HG03342 (cell line): ENCODE data around the gene RIPOR1.
"Not testable (repeated sequence)": the region's sequence is repeated elsewhere in the genome, so short reads cannot be mapped to it uniquely, and the experiment has no call there.

Source experiments
- ATAC-seq: cut with Tn5 transposase; IDR thresholded peaks from one replicate; pipeline ENCODE4 v1.9.1; 2021; ENCODE audit warnings: mild to moderate bottlenecking, moderate library complexity; ENCODE audit not compliant: unreplicated experiment

The RIPOR1 gene, protein sequence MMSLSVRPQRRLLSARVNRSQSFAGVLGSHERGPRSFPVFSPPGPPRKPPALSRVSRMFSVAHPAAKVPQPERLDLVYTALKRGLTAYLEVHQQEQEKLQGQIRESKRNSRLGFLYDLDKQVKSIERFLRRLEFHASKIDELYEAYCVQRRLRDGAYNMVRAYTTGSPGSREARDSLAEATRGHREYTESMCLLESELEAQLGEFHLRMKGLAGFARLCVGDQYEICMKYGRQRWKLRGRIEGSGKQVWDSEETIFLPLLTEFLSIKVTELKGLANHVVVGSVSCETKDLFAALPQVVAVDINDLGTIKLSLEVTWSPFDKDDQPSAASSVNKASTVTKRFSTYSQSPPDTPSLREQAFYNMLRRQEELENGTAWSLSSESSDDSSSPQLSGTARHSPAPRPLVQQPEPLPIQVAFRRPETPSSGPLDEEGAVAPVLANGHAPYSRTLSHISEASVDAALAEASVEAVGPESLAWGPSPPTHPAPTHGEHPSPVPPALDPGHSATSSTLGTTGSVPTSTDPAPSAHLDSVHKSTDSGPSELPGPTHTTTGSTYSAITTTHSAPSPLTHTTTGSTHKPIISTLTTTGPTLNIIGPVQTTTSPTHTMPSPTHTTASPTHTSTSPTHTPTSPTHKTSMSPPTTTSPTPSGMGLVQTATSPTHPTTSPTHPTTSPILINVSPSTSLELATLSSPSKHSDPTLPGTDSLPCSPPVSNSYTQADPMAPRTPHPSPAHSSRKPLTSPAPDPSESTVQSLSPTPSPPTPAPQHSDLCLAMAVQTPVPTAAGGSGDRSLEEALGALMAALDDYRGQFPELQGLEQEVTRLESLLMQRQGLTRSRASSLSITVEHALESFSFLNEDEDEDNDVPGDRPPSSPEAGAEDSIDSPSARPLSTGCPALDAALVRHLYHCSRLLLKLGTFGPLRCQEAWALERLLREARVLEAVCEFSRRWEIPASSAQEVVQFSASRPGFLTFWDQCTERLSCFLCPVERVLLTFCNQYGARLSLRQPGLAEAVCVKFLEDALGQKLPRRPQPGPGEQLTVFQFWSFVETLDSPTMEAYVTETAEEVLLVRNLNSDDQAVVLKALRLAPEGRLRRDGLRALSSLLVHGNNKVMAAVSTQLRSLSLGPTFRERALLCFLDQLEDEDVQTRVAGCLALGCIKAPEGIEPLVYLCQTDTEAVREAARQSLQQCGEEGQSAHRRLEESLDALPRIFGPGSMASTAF

GRCh38 chr16:67528222-67528869 is at the start of gene RIPOR1:
Gene RIPOR1 (plus strand): TSS chr16:67528829. CDS start chr16:67538447, 9,618 bp downstream.
- ATAC-seq: no peak

- peak; percentile 90 for ATAC-seq
Observed at GRCh38 chr16:67480833-67481560, 47.6 kb upstream of the RIPOR1 start, which contains the start of gene ATP6V0D1. Gene ATP6V0D1 (minus strand): TSS chr16:67481157. CDS start chr16:67481086, 71 bp downstream.

DNA sequence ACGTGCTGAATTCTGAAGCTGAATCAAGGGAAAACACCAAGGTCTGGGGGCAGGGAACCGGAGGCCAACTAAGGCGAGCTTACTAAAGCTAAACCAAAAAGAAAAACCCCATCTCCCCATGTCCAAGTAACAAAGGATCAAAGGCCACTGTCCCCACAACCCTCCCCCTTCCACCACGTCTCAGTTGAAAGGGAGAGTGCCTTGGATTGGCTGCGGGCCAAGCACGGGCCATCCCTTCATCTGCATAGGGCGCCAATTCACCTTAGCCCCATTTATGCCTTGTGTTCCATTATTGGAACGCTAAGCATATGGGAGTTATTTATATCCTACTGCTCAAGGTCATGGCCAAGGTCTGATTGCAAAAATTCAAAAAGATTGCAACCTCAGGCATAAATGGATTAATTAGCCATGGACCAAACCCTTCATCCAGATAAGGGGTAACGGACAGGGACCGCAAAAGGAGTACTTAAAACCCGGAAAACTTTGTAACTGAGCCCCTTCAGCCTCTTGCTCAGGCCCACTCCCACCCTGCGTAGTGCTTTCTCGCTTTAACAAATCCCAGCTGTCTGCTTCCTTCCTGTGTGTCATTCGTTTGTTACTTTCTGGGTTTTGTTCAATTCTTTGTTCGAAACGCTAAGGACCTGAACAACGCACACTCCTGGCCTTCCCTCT is 46.9 kb upstream of the RIPOR1 start:
- ATAC-seq: peak; percentile 5

- no peak for ATAC-seq
Observed at GRCh38 chr16:67482233-67482924, 46.2 kb upstream of the RIPOR1 start.

GRCh38 chr16:67483150-67483549 is 45.5 kb upstream of the RIPOR1 start, which contains the start of gene AGRP:
Gene AGRP (minus strand): TSS chr16:67483547. CDS start chr16:67483398, 149 bp downstream.
- ATAC-seq: no peak

DNA sequence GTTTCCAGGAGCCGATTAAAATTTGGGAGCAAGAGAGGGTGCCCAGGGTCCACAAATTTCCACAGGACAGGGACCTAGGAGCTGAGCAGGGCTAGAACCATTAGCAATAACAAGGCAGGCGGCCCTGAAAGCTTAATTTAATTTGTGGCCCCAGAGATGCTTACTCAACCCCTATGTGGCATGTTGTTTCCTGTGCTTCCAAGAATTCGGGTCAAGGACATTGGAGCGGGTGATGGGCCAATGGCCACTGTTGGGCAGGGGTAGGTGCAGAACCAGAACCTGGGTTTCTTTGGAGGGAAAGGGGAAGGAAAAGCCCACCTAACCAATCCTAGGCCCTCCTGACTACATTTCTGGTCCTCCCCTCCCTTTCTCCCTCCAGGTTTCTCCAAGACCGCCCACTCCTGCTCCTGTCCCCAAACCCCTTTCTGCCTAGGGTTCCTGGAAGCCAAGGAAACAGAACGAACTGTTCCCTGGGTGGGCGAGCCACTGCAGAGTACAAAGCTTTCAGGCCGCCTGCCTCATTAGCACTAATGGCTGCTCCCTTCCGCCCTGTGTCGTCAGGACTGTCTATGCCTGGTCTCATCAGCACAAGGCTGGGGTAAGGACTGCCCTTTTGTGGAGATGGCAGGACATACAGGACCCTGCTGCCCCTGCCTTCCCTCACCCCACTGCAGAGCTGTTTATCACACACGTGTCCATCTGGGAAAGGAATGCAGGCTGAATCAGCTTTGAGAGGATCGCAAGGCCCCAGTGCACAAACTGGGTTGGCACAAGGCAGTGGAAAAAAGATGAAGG is 44.7 kb upstream of the RIPOR1 start:
- ATAC-seq: no peak

DNA sequence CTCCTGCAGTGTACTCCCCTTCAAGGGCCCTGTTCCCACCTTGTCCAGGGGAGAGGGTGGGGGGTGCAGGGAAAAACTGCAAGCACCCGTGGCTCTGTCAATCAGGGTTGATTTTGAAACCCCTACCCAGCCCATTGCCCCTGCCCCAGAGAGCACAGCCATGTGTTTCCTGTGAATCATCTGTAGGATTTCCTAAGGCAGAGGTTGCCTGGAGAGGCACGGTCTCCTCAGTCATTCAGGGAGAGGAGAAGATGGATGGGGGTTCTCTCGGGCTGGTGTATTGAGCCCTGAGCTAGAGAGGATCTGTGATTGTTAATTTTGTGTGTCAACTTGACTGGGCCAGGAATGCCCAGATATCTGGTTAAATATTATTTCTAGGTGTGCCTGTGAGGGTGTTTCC is 41.8 kb upstream of the RIPOR1 start:
- no peak for ATAC-seq

- not testable (repeated sequence) for ATAC-seq
Observed at GRCh38 chr16:67487561-67487960, 41.1 kb upstream of the RIPOR1 start.

DNA sequence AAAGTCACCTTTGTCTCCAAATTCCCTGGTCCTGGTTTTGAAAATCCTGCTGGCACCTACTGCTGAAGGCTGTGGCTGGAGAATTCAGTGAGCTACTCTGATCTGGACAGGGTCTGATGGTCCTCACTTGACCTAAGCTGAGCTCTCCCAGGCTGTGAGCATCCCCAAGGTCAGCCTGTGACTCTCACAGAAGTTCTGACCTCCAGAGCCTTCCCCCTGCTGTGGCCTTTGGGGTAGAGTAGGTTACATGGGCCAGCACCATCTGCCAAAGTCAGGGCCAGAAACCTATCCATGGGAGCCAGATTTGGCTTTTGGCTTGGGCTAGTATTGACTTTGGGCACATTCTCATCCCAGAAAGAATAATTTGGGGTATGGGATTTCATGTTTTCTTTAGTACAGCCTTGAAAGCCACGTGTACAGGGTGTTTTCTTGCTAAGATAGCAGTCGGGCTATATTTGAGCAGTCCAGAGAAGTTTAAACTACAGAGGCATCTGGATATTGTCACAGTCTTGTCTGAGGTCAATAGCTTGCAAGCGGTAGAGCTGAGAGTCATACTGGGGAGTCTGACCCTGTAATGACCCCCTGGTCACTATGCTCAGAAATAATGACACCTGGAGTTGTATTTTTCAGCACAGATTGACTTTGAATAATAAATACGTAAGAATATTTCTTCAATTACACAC is 39.1 kb upstream of the RIPOR1 start:
- ATAC-seq: no peak

- no peak for ATAC-seq
Observed at GRCh38 chr16:67490335-67491096, 38.1 kb upstream of the RIPOR1 start.

DNA sequence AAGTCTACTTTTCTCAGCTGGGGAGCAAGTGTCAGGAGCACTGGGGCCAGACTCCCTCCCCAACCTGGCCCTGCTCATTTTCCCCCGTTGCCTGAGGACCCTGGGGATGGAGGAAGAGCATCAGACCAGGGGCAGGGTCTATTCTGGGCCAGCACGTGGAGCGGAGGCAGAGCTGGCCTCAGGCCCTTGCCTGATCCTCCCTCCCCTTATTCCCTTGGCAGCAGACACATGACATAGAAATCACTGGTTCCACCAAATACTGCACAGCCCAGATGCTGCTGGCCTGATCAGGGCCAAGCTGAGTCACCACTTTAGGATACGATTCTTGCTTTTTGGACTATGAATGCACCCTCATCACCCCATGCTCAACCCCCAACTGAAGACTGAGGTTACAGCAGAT is 29.5 kb upstream of the RIPOR1 start:
- no peak for ATAC-seq

DNA sequence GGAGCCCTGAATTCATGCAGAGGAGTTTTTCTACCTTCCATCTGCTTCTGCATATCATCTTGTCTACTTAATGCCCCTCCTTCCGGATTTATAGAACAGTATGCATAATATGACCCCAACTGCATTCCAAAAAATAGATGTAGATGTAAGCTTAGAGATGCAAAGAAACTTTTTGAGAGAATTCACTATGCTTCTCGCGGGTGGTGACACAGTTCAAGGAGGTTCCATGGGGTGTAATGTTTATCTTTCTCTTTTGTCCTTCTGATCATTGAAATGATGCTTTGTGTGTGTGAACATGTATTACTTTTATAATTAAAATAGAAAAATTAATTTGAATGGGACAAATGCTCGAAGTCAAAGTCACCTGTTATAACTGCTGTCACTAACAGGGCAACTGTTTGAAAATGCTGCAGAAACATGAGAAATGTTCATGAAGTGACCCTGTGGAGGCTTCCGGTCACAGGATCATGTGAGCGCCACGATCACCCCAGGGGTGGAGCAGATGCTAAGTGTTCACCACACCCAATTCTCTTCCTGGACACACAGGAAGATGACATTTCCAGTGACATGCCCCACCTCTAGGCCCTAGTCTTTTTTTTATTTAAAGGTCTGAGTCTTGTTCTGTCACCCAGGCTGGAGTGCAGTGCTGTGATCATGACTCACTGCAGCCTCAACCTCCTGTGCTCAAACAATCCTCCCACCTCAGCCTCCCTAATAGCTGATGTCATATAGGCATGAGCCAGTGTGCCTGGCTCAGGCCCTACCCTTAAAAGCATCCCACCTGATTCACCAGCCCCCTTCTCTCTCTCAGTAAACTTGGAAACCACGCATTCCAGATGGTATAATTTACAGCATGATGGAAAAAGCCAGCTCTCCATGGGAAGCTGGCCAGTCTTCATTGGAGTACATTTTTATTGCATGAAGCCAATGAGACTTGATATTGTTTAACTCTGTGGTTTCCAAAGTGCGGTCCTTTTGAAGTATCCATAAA is 24.3 kb upstream of the RIPOR1 start:
- no peak for ATAC-seq

- ATAC-seq: no peak
Observed at GRCh38 chr16:67506468-67506867, 22.2 kb upstream of the RIPOR1 start.

DNA sequence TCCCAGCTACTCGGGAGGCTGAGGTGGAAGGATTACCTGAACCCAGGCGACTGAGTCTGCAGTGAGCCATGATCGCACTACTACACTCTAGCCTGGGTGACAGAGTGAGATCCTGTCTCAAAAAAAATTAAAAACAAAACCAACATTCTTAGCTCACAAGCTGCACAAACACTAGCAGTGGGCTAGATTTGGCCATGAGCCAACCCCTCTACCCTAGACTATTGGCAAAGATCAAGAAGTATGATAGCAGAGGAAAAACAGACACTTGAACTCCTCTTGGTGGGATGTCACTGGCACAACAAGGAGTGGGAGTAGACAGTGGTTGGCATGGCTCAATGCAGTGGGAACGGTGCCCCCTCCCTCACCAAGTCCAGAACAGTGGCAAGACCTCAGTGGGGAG is 19.6 kb upstream of the RIPOR1 start:
- ATAC-seq: no peak

- not testable (repeated sequence) for ATAC-seq
Observed at GRCh38 chr16:67513892-67514291, 14.7 kb upstream of the RIPOR1 start.
